SU-DHL-6 (cell line): ENCODE data around the gene VSIG4.

Experiments used
- CTCF ChIP-seq: fragments of 200-600 bp; sonication (generic); IDR thresholded peaks from one replicate; pipeline ENCODE4 v1.5.1; 2017; ENCODE audit warnings: antibody characterized with exemption, mild to moderate bottlenecking, low read length, moderate library complexity; ENCODE audit not compliant: insufficient read depth, poor library complexity, severe bottlenecking
- EZH2phosphoT487 ChIP-seq: fragments of 200-600 bp; sonication (generic), shearing (Covaris generic); conservative IDR thresholded peaks from 2 replicates; pipeline ENCODE4 v1.6.1; 2018; ENCODE audit warnings: mild to moderate bottlenecking, antibody characterized with exemption, low read length, moderate library complexity, mixed read lengths

GRCh38 chrX:65994519-65995506 is 45.1 kb downstream of the VSIG4 start:
- TF ChIP-seq CTCF: no peak
- TF ChIP-seq EZH2phosphoT487: no peak
